ENCODE measurements around the gene PSMB2. TPM values are rescaled to one million over a fixed set of nuclear protein-coding genes. Genes with fewer than 3 reads are reported as not detected.

Gene PSMB2
- polyA plus RNA-seq, 4 donors: 75.0 to 87.2 (median 79.0) TPM

- DNase-seq (ENCODE audit: low read depth in 4 of 4, low spot score in 2 of 4): no peak
These were observed 2.9 kb upstream of the PSMB2 start for GRCh38 chr1:35644204-35644603.

GRCh38 chr1:35642471-35642955 is 1.2 kb upstream of the PSMB2 start:
- no peak for DNase-seq (ENCODE audit: low read depth in 4 of 4, low spot score in 2 of 4)

- no peak for DNase-seq (ENCODE audit: low read depth in 4 of 4, low spot score in 2 of 4)
These were observed 720 bp downstream of the PSMB2 start for GRCh38 chr1:35640380-35641232.

- DNase-seq (ENCODE audit: low read depth in 4 of 4, low spot score in 2 of 4): no peak
These were observed 3.9 kb downstream of the PSMB2 start for GRCh38 chr1:35637401-35637809.

- no peak for DNase-seq (ENCODE audit: low read depth in 4 of 4, low spot score in 2 of 4)
These were observed 7.8 kb downstream of the PSMB2 start for GRCh38 chr1:35633547-35633946.

- DNase-seq (ENCODE audit: low read depth in 4 of 4, low spot score in 2 of 4): no peak
These were observed 9.9 kb downstream of the PSMB2 start for GRCh38 chr1:35631396-35631795.

- no peak for DNase-seq (ENCODE audit: low read depth in 4 of 4, low spot score in 2 of 4)
These were observed 12.3 kb downstream of the PSMB2 start for GRCh38 chr1:35629051-35629450.

GRCh38 chr1:35623832-35624231 is 17.5 kb downstream of the PSMB2 start:
- no peak for DNase-seq (ENCODE audit: low read depth in 4 of 4, low spot score in 2 of 4)

GRCh38 chr1:35622510-35623178 is 18.7 kb downstream of the PSMB2 start:
- no peak for DNase-seq (ENCODE audit: low read depth in 4 of 4, low spot score in 2 of 4)

GRCh38 chr1:35619237-35620121 is 21.8 kb downstream of the PSMB2 start:
- no peak for DNase-seq (ENCODE audit: low read depth in 4 of 4, low spot score in 2 of 4)

- no peak for DNase-seq (ENCODE audit: low read depth in 4 of 4, low spot score in 2 of 4)
These were observed 25.9 kb downstream of the PSMB2 start for GRCh38 chr1:35615440-35615839.

- DNase-seq (ENCODE audit: low read depth in 4 of 4, low spot score in 2 of 4): no peak
These were observed 29.7 kb downstream of the PSMB2 start for GRCh38 chr1:35611655-35612054.

- no peak for DNase-seq (ENCODE audit: low read depth in 4 of 4, low spot score in 2 of 4)
These were observed 35.5 kb downstream of the PSMB2 start for GRCh38 chr1:35605867-35606182.

GRCh38 chr1:35605071-35605866 is 36.1 kb downstream of the PSMB2 start:
- no peak for DNase-seq (ENCODE audit: low read depth in 4 of 4, low spot score in 2 of 4)

GRCh38 chr1:35603941-35604340 is 37.4 kb downstream of the PSMB2 start:
- DNase-seq (ENCODE audit: low read depth in 4 of 4, low spot score in 2 of 4): no peak

- DNase-seq (ENCODE audit: low read depth in 4 of 4, low spot score in 2 of 4): no peak
These were observed 37.9 kb downstream of the PSMB2 start for GRCh38 chr1:35603468-35603867.

- DNase-seq (ENCODE audit: low read depth in 4 of 4, low spot score in 2 of 4): no peak
These were observed 40.7 kb downstream of the PSMB2 start for GRCh38 chr1:35600593-35600992.

GRCh38 chr1:35599411-35599810 is 41.9 kb downstream of the PSMB2 start:
- DNase-seq (ENCODE audit: low read depth in 4 of 4, low spot score in 2 of 4): no peak

GRCh38 chr1:35598895-35599294 is 42.4 kb downstream of the PSMB2 start:
- no peak for DNase-seq (ENCODE audit: low read depth in 4 of 4, low spot score in 2 of 4)

- DNase-seq (ENCODE audit: low read depth in 4 of 4, low spot score in 2 of 4): no peak
These were observed 43.5 kb downstream of the PSMB2 start for GRCh38 chr1:35597870-35598269.
